NCI-H187 (cell line): ENCODE measurements around the gene GGTA1.
"Not testable (repeated sequence)": the region's sequence is repeated elsewhere in the genome, so short reads cannot be mapped to it uniquely, and the experiment has no call there.

Experiments
- DNase-seq, 2 experiments: peaks; one replicate each; lab custom pipeline; 2025; lab: John Stamatoyannopoulos, UW

GGTA1 gene

DNA sequence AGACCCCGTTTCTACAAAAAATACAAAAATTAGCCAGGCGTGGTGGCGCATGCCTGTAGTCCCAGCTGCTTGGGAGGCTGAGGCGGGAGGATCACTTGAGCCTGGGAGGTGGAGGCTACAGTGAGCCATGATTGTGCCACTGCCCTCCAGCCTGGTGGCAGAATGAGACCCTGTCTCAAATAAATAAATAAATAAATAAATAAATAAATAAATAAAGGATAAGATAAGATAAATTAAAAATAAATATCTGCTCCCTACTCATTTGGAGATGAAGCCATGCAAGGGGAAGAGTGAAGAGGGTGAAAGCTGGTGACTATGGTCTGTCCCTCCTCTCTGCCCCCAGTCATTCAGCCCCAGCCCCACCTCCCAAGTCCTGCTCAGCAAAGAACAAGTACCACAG is 41.2 kb downstream of the GGTA1 start:
- not testable (repeated sequence) for DNase-seq

DNA sequence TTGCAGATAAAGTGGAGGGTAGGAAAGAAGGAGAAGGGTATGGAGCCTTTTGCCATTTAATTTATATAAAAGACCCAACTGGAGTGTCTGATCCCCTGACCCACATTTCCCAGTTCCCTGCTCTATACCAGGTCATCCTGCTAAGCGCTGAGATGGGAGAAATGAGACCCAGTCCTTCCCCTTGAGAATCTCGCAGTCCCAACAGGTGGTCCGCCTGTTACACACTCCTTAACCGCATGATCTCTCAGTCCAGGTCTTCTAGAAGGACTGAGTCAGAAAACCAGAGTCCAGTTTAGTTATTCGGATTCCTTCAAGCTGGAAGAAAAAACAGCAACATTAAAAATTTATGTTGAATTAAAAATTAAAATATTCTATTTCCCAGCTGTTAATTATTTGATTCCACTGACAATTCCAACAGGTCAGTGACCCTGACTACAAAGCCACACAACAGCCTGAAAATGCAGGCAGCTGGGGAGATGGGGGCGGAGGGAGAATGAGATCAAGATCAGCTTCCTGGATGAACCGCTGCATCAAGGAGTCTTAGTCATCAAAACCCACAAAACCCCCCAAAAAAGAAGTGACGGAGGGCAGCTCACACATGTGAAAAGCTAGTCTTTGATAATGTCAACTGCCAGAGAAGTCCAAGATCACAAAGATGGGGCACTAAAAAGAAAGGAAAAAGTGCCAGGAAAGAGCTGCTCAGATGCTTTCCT is 44.0 kb downstream of the GGTA1 start:
- DNase-seq, result no peak

DNA sequence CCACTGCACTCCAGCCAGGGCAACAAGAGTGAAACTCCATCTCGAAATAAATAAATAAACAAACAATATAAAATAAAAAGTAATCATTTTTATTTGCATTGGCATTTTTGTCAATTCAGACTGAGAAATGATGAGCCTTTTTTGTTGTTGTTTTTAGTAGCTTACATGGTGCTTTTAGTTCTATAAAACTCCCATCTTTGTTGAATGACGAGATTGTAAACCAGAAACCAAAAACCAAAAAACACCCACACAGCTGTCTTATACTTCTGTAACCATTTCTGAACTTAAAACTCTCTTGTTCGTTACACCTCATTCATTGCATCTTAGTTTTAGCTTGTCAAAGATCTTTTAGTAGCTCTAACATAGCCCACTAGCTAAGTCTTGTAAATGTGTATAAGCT is 44.7 kb downstream of the GGTA1 start:
- no peak for DNase-seq

DNA sequence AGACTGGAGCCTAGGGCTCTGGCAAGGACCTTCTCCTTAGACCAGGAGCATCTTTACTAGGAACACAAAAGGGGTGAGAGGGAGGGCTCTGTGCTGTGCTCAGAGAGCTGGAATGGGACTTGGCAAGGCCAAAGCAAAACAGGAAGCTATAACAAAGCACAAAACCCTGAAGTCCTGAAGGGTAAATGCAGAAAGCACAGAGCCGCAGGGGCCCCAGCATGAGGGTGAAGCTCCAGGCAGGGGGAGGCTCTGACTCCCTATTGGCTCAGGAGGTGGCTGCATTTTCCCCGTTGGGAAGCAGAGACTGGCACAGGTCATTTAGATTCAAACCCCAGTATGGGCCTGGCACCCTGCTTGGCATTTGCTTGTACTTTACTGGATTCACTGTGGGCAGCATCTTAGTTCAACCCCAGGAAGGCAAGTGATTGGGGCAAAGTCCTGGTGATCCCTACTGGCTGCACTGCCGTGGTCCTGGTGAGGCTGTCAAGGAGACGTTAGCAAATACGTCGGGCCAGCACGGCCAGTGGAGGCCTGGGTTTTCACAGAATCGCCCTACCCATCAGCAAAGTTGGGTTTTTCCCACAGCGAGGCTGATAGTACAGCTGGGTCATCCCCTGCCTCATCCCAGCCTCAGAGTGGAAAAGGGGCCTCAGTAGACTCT is 46.3 kb downstream of the GGTA1 start:
- DNase-seq, result no peak

DNA sequence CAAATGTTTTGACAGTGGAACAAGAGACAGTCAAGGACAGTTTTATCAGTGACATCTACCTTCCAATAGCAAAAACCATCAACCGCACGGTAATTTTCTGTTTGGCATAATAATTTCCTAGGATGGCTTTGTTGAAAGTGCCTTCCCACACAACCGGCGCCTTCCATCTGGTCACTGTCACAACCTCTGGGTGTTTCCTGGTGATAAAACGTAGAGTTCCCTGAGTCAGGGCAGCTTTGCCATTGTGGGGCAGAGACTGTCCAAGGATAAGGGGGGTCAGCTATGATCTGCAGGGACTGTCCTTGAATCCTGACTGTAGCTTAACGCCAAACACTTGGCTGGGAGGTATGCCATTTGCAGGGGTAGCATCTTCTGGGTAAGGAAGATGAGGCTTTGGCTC is 47.6 kb downstream of the GGTA1 start:
- no peak for DNase-seq

DNA sequence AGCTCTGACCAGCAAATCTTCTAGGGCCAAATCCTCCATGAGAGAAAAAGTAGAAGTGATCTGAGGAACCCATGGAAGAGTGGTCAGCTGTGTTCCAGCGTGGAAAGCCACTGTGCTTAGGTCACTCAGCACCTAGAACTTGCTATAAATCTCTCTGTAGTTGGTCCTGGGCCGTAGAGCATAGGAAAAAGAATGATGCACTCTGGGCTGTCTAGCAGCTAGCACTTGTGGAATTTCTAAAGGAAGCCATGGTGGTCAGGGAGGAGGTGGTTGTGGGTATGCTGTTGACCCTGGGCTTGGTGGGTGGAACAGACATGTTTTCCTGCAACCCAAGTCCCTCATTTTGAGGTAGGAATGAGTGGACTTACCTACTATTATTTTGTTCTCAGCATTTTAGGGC is 48.1 kb downstream of the GGTA1 start:
- no peak for DNase-seq

DNA sequence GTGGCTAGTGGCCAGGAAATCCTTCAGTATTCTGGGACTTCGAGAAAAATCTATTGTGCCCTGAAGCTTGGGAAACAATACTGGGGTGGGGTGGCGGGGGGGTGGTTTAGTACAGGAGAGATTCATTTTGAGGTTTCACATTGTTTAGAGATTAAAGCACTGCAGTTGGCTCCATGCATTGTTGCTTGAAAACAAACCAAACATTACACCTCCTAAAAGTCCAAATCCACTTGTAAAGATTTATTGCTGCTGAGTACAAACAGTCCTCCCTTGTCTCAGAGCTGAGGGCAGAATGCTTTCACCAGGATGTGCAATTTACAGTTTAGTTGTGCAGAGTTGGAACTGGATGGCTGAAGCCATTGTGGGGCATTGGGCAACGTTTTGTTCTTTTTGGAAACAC is 49.4 kb downstream of the GGTA1 start:
- peak in 1 of 2 experiments; percentile 5 for DNase-seq

DNA sequence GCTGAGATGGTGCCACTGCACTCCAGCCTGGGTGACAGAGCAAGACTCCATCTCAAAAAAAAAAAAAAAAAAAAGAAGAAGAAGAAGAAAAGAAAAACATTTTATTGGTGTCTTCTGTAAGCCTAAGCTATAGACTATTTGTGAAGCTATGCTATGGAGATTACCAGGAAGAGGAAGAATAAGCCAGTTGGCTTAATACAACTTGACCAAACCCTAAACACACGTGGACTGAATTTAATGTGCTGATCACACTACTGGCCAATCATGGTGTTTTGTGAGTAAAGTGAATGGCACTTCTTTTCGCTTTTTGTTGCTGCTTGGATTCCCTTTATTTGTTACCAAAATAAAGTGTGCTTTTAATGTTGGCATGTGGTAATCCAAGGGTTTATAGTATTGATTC is 49.9 kb downstream of the GGTA1 start:
- no peak for DNase-seq

DNA sequence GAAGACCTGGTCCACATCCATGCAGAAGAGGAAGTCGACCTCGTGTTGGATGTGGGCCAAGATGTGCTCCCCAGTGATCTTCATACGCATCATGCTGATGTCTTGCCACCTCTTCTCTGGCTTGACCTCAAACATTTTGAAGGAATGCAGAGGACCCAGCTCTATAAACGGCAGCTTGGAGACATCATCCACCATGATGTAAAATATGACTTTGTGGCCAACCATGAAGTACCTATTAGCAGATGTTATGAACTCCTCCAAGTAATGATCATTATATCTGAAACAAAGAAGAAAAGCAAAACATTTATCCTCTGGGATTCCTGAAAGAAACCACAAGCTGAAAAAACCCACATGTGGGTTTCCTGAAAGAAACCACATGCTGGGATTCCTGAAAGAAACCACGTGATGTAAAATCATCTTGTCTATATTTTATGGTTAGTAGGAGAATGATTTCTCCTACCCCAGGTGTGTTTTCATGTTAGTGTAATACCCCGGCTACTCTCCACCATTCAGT is 52.3 kb downstream of the GGTA1 start:
- no peak for DNase-seq

DNA sequence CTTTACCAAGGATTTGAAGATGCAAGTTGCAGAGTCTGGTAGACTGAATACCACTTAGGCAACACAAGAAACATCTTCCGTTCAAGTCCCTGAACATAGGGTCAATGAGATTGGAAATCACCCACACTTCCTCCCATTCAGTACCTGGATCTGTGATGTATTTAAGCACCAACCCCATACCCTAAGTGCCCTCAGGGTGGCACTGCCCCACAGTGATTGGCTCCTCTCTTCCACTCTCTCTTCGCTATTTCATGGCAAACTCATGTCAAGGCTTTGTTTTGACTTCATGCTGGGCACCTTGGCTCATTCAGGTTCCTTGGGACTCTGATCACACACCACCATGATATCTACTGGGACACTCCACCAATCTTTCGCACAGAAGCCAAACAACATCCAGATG is 53.7 kb downstream of the GGTA1 start:
- DNase-seq, result no peak

DNA sequence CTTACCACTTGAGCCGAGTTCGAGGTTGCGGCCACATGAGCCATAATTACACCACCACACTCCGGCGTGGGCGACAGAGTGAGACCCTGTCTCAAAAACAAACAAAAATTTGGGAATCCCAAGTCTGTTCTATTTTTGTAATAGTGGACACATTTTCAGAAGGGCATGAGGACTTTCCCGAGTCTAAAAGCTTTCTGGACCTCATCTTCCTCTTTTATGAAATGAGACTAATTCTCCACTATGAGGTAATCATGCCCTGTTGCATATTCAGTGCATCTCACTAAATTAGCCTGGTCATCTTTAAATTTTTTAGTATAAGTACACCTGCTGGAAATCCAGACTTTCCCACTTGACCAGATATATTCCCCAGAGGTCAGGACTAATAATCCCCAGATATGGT is 55.7 kb downstream of the GGTA1 start:
- DNase-seq, result no peak

DNA sequence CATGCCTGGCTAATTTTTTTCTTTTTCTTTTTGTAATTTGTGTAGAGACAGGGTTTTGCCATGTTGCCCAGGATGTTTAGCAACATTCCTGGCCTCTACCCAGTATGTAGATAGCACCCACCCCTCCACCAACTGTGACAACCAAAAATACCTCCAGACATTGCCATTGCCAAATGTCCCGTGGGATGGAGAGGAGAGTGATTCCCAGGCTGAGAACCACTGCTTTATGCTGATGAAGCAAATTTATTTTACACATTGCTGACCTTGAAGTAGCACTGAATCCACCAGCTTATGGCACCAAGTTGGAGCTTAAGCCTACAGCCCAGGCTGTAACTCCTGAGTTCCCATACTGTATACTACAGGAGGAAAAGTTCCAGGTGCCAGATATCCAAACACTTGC is 58.5 kb downstream of the GGTA1 start:
- no peak for DNase-seq

DNA sequence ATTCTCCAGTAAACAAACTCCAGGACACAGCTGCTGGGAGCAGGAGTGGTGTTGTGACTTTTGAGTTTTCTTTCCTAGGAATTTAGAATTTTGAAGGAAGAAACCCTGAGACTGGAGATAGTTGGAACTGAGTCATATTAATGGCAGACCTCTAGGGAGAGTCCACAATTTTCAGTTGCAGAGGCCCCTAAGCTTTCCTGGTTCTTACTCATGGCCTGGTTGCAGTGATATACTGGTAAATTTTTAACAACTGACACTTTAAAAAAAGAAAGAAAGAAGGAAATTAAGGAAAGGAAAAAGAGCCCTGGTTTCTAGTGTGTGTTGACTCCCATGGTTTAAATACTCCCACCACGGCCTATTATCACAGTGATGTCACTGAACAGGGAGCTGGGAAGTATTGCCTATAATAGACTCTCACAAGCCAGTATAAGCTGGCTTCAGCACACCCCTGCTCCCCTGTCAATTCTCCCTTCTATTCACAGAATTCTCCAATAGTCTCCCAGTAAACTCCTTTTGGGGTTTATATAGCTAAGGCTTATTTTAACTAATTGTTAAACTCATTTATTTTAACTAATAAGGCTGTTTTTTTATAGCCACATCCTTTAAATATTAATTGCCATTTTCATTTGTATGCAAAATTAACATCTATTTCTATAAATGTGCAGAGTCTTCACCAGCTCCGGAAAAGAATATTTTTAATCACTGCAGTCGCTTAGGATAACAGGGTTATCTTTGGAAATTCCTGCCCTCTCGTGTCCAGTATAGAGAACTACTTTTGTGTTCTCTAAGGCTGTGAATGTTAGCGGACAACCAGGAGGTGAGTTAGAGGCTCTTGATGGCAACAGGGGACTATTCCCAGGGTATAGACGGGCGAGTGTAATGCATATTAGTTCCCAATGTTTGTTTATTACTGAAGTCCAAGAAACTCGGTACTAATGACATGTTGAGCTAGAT is 59.7 kb downstream of the GGTA1 start:
- DNase-seq, result no peak

DNA sequence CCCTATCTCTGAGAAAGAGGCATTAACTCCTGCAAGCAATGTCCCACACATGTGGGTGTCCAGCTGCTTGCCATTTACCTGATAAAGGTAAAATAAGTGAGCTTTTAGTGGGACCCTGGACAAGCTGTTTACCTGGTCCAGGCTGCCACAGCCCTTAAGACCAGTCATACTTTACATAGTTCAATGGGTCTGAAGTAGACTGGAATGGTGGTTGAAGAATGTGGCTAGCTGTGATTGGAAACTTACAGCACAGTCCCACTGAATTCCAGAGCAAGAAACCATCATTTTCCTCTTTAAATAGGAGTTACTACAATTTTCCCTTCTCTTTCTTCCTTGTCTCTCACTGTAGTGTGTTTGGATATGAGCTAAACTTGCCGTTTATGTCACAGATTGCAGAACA is 60.6 kb downstream of the GGTA1 start:
- no peak for DNase-seq

DNA sequence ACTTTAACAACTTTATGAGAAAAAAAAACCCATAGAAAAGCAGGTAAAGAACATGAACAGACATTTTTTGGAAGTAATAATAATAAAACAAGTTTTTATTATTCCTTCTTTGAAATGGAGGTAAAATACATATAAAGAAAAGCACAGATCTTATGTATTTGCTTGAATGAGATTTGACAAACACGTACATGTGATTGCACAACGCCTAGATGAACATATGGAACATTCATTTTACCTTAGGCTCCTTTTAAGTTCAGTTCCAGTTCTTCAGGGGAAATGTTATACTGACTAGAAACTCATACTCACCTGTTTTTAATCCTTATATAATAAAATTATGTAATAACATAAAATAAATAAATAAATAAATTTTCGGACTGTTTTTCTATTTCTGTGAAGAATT is 61.8 kb downstream of the GGTA1 start:
- no peak for DNase-seq

DNA sequence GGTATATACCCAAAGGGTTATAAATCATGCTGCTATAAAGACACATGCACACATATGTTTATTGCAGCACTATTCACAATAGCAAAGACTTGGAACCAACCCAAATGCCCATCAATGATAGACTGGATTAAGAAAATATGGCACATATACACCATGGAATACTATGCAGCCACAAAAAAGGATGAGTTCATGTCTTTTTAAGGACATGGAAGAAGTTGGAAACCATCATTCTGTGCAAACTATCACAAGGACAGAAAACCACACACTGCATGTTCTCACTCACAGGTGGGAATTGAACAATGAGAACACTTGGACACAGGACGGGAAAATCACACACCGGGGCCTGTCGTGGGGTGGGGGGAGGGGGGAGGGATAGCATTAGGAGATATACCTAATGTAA is 62.6 kb downstream of the GGTA1 start:
- not testable (repeated sequence) for DNase-seq

DNA sequence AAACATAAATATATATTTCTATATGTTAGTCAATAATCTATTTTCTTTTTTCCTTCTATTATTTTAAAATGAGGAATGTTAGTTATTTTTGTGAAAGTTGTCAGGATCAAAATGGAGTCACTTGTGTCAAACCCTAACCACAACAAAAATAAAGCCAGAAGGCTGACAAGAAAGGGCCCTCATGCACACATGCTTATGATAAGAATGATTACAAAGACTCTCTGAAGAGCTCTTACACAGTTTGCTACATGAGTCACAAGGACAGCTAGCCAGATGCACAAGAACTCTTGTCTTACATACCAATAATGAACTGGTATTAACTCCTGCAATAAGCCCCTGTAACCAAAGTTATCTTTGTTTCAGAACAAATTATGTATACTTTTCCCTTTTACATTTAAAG is 64.7 kb downstream of the GGTA1 start:
- DNase-seq, result no peak

DNA sequence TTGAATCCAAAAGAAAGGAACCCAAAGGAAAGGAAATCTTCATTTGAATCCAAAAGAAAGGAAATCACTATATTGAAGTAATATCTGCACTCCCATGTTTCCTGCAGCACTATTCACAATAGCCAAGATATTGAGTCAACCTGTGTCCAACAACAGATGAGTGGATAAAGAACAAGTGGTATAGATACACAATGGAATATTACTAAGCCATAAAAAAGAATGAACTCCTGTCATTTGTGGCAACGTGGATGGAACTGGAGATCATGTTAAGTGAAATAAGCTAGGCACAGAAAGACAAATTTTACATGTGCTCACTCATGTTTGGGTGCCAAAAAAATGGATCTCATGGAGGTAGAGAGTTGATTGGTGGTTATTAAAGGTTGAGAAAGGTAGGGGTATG is 71.7 kb downstream of the GGTA1 start:
- DNase-seq, result no peak

DNA sequence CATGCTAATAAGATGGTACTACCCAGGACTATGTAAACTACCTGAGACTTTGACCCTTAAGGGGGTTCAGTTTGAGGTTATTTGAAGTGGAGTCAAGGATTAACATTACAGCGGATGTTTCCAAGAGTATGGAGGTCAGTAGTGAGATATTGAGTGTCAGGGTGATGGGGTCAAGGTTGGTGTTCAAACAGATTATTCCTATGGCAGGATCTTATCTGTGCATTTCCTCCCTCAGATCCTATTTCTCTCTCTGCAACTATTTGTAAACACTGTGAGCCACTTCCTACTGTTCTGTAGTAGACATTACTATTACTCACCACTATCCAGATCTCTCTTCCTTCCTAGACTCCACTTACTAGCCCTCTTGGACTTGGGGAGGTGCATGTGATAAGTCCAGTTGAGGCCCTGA is 75.6 kb downstream of the GGTA1 start:
- DNase-seq, result no peak

DNA sequence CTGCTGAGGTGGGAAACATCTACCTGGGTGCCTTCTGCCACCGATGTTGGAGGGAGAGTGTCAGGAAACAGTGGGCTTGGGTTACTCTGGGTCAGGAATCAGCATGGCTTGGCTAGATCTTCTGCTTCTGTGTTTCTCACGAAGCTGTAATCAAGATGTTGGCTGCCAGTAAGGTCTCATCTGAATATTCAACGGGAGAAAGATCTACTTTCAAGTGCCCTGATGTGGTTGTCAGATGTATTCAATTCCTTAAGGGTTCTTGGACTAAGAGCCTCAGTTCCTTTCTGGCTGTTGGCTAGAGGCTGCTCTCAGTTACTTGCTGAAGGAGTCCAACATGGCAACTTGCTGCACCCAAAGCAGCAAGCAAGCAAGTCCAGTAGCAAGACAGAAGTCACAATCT is 87.7 kb downstream of the GGTA1 start:
- DNase-seq, result no peak

DNA sequence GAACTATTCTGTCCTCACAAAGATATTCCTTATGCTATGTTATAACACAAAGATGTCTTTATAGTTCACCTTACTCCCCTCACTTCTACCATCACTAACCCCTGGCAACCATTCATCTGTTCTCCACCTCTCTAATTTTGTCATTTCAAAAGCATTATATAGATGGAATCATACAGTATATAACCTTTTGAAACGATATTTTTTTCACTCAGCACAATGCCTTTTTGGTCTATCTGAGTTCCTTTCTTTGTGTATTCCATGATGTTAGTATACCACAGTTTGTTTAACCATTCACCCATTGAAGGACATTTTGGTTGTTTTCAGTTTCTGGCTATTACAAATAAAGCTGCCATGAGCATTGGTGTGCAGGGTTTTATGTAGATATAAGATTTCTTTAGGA is 93.7 kb downstream of the GGTA1 start:
- DNase-seq, result no peak
